Parathyroid adenoma (tissue), 2 donors: ENCODE measurements around the gene ZNF768.

Experiments
- H2AFZ ChIP-seq: fragments of 300-600 bp; sonication (generic); one replicate; pipeline ENCODE4 v1.7.0; 2017; ENCODE audit warnings: antibody characterized with exemption, mild to moderate bottlenecking
- H3K27ac ChIP-seq: fragments of 300-600 bp; sonication (generic); one replicate; pipeline ENCODE4 v1.7.0; 2017
- H3K27me3 ChIP-seq: fragments of 300-600 bp; sonication (generic); one replicate; pipeline ENCODE4 v1.7.0; 2017; ENCODE audit warnings: low read length; ENCODE audit not compliant: control insufficient read depth, insufficient read depth
- H3K36me3 ChIP-seq: fragments of 300-600 bp; sonication (generic); one replicate; pipeline ENCODE4 v1.7.0; 2017; ENCODE audit warnings: low read length; ENCODE audit not compliant: control insufficient read depth, insufficient read depth
- H3K4me1 ChIP-seq: fragments of 300-600 bp; sonication (generic); one replicate; pipeline ENCODE4 v1.7.0; 2017; ENCODE audit warnings: control low read depth
- H3K4me2 ChIP-seq: fragments of 300-600 bp; sonication (generic); one replicate; pipeline ENCODE4 v1.7.0; 2017; ENCODE audit warnings: low read length
- H3K4me3 ChIP-seq: fragments of 300-600 bp; sonication (generic); one replicate; pipeline ENCODE4 v1.7.0; 2017; ENCODE audit warnings: low read depth, low read length
- H3K79me2 ChIP-seq: fragments of 300-600 bp; sonication (generic); one replicate; pipeline ENCODE4 v1.7.0; 2017; ENCODE audit warnings: control low read depth
- H3K9ac ChIP-seq: fragments of 300-600 bp; sonication (generic); one replicate; pipeline ENCODE4 v1.7.0; 2017; ENCODE audit warnings: mild to moderate bottlenecking
- H3K9me3 ChIP-seq: fragments of 300-600 bp; sonication (generic); one replicate; pipeline ENCODE4 v1.7.0; 2017; ENCODE audit warnings: low read length; ENCODE audit not compliant: control insufficient read depth
- CTCF ChIP-seq: fragments of 300-600 bp; sonication (generic); IDR thresholded peaks from one replicate; pipeline ENCODE4 v1.7.0; 2017; ENCODE audit warnings: antibody characterized with exemption, mild to moderate bottlenecking
- donor health status: primary hyperparathyroidism.

Gene ZNF768

GRCh38 chr16:30569746-30570635 lies 43.6 kb upstream of the ZNF768 start:
- Histone ChIP-seq H3K79me2 (no peaks in the 10 kb centered on the region), H3K9ac (no peak overlapping the region), H3K4me1 (peaks cover 12% of the 10 kb centered on the region), H3K4me3 (peak overlapping the region; percentile 26), H3K27ac (peak overlapping the region; percentile 99), H3K4me2 (peak overlapping the region; percentile 45), H3K36me3 (no peaks in the 10 kb centered on the region), H3K27me3 (no peaks in the 10 kb centered on the region), H3K9me3 (no peaks in the 10 kb centered on the region), H2AFZ (peak overlapping the region; percentile 63)
- TF ChIP-seq CTCF: no peak

- Histone ChIP-seq H2AFZ (no peak overlapping the region), H3K36me3 (no peaks in the 10 kb centered on the region), H3K27ac (no peak overlapping the region), H3K4me1 (peaks cover 12% of the 10 kb centered on the region), H3K4me2 (no peak overlapping the region), H3K9me3 (no peaks in the 10 kb centered on the region), H3K79me2 (no peaks in the 10 kb centered on the region), H3K4me3 (no peak overlapping the region), H3K9ac (no peak overlapping the region), H3K27me3 (no peaks in the 10 kb centered on the region)
- no peak for TF ChIP-seq CTCF
Observed at GRCh38 chr16:30569281-30569680, 42.9 kb upstream of the ZNF768 start.

GRCh38 chr16:30567991-30568638 lies 41.7 kb upstream of the ZNF768 start:
- no peak overlapping the region for H3K27ac ChIP-seq

GRCh38 chr16:30567160-30567990 lies 41.0 kb upstream of the ZNF768 start:
- no peaks in the 10 kb centered on the region for H3K79me2 ChIP-seq
- no peak overlapping the region for H3K27ac ChIP-seq

More at GRCh38 chr16:30567991-30568638, 41.7 kb upstream of the ZNF768 start:
- no peaks in the 10 kb centered on the region for H3K27me3 ChIP-seq
- H3K9me3 ChIP-seq: no peaks in the 10 kb centered on the region
- H3K4me1 ChIP-seq: peaks cover 12% of the 10 kb centered on the region
- no peak overlapping the region for H3K4me2 ChIP-seq
- TF ChIP-seq CTCF: no peak
- no peaks in the 10 kb centered on the region for H3K36me3 ChIP-seq
- H2AFZ ChIP-seq: no peak overlapping the region
- no peaks in the 10 kb centered on the region for H3K79me2 ChIP-seq
- no peak overlapping the region for H3K4me3 ChIP-seq
- H3K9ac ChIP-seq: no peak overlapping the region

More at GRCh38 chr16:30567160-30567990, 41.0 kb upstream of the ZNF768 start:
- H3K36me3 ChIP-seq: no peaks in the 10 kb centered on the region
- H3K27me3 ChIP-seq: no peaks in the 10 kb centered on the region
- H3K4me2 ChIP-seq: no peak overlapping the region
- TF ChIP-seq CTCF: no peak
- H3K4me1 ChIP-seq: peaks cover 11% of the 10 kb centered on the region
- no peak overlapping the region for H2AFZ ChIP-seq
- no peak overlapping the region for H3K4me3 ChIP-seq
- no peak overlapping the region for H3K9ac ChIP-seq
- H3K9me3 ChIP-seq: no peaks in the 10 kb centered on the region
